Liver (tissue), 9 donors: ENCODE results near the gene TUBB4A. TPM values are rescaled to one million over a fixed set of nuclear protein-coding genes. Genes with fewer than 3 reads are reported as not detected.

Experiments
- DNase-seq: peaks from one replicate; pipeline ENCODE4 v3.0.0-alpha.2; 2017; ENCODE audit warnings: low spot score
- H3K27ac ChIP-seq, 2 donors: one replicate each; pipeline ENCODE4 v1.7.0; 2013; ENCODE audit warnings: inconsistent platforms in 2 of 2, low read length in 2 of 2, control low read depth in 1 of 2, low read depth in 1 of 2, mild to moderate bottlenecking in 1 of 2
- H3K27me3 ChIP-seq, 4 donors: one replicate each; pipeline versions ENCODE4 v1.6.1 to v1.7.0; 2013; ENCODE audit warnings: low read length in 3 of 4, inconsistent platforms in 1 of 4, mild to moderate bottlenecking in 1 of 4, moderate library complexity in 1 of 4; ENCODE audit not compliant: control insufficient read depth in 4 of 4, insufficient read depth in 4 of 4
- H3K36me3 ChIP-seq, 4 donors: one replicate each; pipeline versions ENCODE4 v1.6.1 to v1.7.0; 2013; ENCODE audit warnings: low read length in 3 of 4, mild to moderate bottlenecking in 3 of 4, low read depth in 1 of 4, moderate library complexity in 1 of 4; ENCODE audit not compliant: control insufficient read depth in 4 of 4, insufficient read depth in 3 of 4
- H3K4me1 ChIP-seq, 4 donors: one replicate each; pipeline versions ENCODE4 v1.6.1 to v1.7.0; 2013; ENCODE audit warnings: low read length in 3 of 4, mild to moderate bottlenecking in 3 of 4, moderate library complexity in 1 of 4; ENCODE audit not compliant: control insufficient read depth in 4 of 4, insufficient read depth in 4 of 4
- H3K4me3 ChIP-seq, 3 donors: one replicate each; pipeline versions ENCODE4 v1.6.1 to v1.7.0; 2013; ENCODE audit warnings: low read length in 3 of 3, control low read depth in 1 of 3, low read depth in 1 of 3, mild to moderate bottlenecking in 1 of 3
- H3K9ac ChIP-seq, 2 donors: one replicate each; pipeline ENCODE4 v1.7.0; 2013; ENCODE audit warnings: low read length in 2 of 2, mild to moderate bottlenecking in 2 of 2, moderate library complexity in 2 of 2, control low read depth in 1 of 2, low read depth in 1 of 2
- H3K9me3 ChIP-seq, 4 donors: one replicate each; pipeline versions ENCODE4 v1.6.1 to v1.7.0; 2013; ENCODE audit warnings: low read length in 3 of 4; ENCODE audit not compliant: control insufficient read depth in 4 of 4
- ATF3 ChIP-seq: IDR thresholded peaks from 2 replicates; pipeline ENCODE4 v1.6.1; 2016; ENCODE audit warnings: antibody characterized with exemption
- EGR1 ChIP-seq, 2 donors: IDR thresholded peaks; 2 replicates each; pipeline ENCODE4 v1.6.1; 2016 to 2018; ENCODE audit warnings: antibody characterized with exemption in 2 of 2, low read depth in 2 of 2
- FOXA1 ChIP-seq: IDR thresholded peaks from 2 replicates; pipeline ENCODE4 v1.6.1; 2016; ENCODE audit warnings: antibody characterized with exemption
- FOXA2 ChIP-seq: IDR thresholded peaks from 2 replicates; pipeline ENCODE4 v1.6.1; 2016; ENCODE audit warnings: antibody characterized with exemption
- HNF4G ChIP-seq: IDR thresholded peaks from 2 replicates; pipeline ENCODE4 v1.6.1; 2016; ENCODE audit warnings: antibody characterized with exemption
- JUND ChIP-seq, 2 donors: IDR thresholded peaks; 2 replicates each; pipeline ENCODE4 v1.6.1; 2016; ENCODE audit warnings: antibody characterized with exemption in 2 of 2
- NR2F2 ChIP-seq: IDR thresholded peaks from 2 replicates; pipeline ENCODE4 v1.6.1; 2016; ENCODE audit warnings: antibody characterized with exemption
- RAD21 ChIP-seq, 2 donors: IDR thresholded peaks; 2 replicates each; pipeline ENCODE4 v1.6.1; 2016; ENCODE audit warnings: antibody characterized with exemption in 2 of 2, mild to moderate bottlenecking in 2 of 2
- TAF1 ChIP-seq: conservative IDR thresholded peaks from 2 replicates; pipeline ENCODE4 v1.6.1; 2016; ENCODE audit warnings: antibody characterized with exemption, mild to moderate bottlenecking
- YY1 ChIP-seq: IDR thresholded peaks from 2 replicates; pipeline ENCODE4 v1.6.1; 2016; ENCODE audit warnings: antibody characterized with exemption, mild to moderate bottlenecking
- WGBS: extraction: QIAGEN DNeasy Blood & Tissue Kit; methylation state at CpG from one replicate; pipeline ENCODE4 v1.1.7; 2013; 5-methylcytosine and 5-hydroxymethylcytosine counted together
- polyA plus RNA-seq, 2 donors: library from polyadenylated mRNA; stranded (reverse) in 1 of 2; unstranded in 1 of 2; fragments of 200-250 nt in 1 of 2; fragments of >200 nt in 1 of 2; fragmentation: Nextera tagmentation in 1 of 2; extraction: Ambion mirVana in 1 of 2; gene quantifications; one replicate each; pipeline versions ENCODE4 v1.2.1 to v1.2.3, GENCODE V29; 2013 to 2015
- total RNA-seq, 2 donors: library from RNA; depleted of rRNA; stranded (reverse); fragments of >200 nt; gene quantifications; one replicate each; pipeline ENCODE4 v1.2.3, GENCODE V29; 2014
- TF ChIP-seq, protein P1 (sequence below): fragments of 150-350 bp; IDR thresholded peaks from 2 replicates; pipeline ENCODE4 v1.5.1; 2017; ENCODE audit warnings: improper control_type of control experiment, low read depth, low read length; ENCODE audit not compliant: missing input control
- donor health status: healthy.
- donor health status: healthy.
- donor health status: healthy.
- donor health status: healthy.
- donor health status: healthy.

TUBB4A gene
- total and polyA plus RNA-seq, 4 donors, result 0.25 to 1.9 (median 0.96) TPM

DNA sequence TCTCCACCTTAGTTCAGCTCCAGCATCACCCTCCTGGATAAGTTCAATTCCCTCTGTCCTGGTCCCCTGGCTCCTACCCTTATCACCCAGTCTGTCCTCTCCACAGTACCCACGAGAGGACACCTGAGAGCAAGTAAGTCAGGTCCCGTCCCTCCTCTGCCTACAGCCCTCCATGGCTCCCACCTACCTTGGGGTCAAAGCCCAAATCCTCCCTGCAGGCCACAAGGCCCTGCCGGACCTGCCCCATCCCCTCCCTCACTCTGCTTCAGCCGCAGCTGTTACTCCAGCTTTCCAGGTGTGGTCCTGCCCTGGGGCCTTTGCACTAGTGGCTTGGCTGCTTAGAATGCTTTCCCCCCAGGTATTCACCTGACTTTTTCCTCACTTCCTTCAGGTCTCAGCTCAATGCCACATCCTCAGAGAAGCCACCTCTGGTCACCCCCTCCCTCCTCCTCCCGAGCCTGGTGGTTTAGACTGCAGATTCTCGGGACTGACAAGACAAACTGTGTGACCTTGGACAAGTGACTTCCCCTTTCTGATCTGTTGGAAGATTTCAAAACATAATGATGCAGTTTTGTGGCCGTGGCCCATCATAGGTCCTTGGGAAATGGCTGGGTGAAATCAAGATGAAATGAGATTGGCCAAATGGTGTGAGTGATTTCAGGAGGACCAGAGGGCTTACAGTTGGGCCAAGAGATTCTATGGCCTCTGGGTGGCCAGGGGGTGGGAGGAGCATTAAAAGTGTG, 3.6 kb downstream of the TUBB4A start:
- DNase-seq, result no peak
- Histone ChIP-seq H3K27me3 (peaks cover 0 to 3% (median 0%) of the 10 kb centered on the region in 4 donors), H3K4me1 (peaks cover 0 to 8% (median 4%) of the 10 kb centered on the region in 4 donors), H3K9ac (no peak overlapping the region), H3K36me3 (no peaks in the 10 kb centered on the region), H3K4me3 (no peak overlapping the region), H3K9me3 (no peaks in the 10 kb centered on the region), H3K27ac (no peak overlapping the region)
- TF ChIP-seq, protein P1, sequence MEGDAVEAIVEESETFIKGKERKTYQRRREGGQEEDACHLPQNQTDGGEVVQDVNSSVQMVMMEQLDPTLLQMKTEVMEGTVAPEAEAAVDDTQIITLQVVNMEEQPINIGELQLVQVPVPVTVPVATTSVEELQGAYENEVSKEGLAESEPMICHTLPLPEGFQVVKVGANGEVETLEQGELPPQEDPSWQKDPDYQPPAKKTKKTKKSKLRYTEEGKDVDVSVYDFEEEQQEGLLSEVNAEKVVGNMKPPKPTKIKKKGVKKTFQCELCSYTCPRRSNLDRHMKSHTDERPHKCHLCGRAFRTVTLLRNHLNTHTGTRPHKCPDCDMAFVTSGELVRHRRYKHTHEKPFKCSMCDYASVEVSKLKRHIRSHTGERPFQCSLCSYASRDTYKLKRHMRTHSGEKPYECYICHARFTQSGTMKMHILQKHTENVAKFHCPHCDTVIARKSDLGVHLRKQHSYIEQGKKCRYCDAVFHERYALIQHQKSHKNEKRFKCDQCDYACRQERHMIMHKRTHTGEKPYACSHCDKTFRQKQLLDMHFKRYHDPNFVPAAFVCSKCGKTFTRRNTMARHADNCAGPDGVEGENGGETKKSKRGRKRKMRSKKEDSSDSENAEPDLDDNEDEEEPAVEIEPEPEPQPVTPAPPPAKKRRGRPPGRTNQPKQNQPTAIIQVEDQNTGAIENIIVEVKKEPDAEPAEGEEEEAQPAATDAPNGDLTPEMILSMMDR, result no peak
- TF ChIP-seq FOXA2 (no peak), NR2F2 (no peak), HNF4G (no peak), RAD21 (IDR thresholded peaks at IDR 0.05) (no peak), ATF3 (no peak), JUND (IDR thresholded peaks at IDR 0.05) (no peak), TAF1 (no peak), FOXA1 (no peak), EGR1 (IDR thresholded peaks at IDR 0.05; ENCODE audit: low read depth in 2 of 2) (no peak)
- 77% methylated on average over 7 of the region's 7 CpGs for WGBS

DNA sequence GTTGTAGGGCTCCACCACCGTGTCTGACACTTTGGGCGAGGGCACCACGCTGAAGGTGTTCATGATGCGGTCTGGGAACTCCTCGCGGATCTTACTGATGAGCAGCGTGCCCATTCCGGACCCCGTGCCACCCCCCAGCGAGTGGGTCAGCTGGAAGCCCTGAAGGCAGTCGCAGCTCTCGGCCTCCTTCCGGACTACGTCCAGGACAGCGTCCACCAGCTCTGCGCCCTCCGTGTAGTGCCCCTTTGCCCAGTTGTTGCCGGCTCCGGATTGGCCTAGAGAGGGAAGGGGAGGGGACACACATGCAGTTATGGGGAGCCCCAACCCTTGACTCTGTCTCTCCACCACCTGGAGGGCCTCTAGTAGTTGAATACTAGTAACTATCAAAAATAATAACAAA, 6.2 kb downstream of the TUBB4A start:
- DNase-seq, result no peak
- Histone ChIP-seq H3K4me1 (no peaks in the 10 kb centered on the region), H3K9ac (no peak overlapping the region), H3K27me3 (no peaks in the 10 kb centered on the region), H3K27ac (no peak overlapping the region), H3K9me3 (peaks cover 0 to 11% (median 6%) of the 10 kb centered on the region in 4 donors), H3K4me3 (no peak overlapping the region), H3K36me3 (no peaks in the 10 kb centered on the region)
- TF ChIP-seq, protein P1, result no peak
- TF ChIP-seq FOXA1, result no peak
- no peak for TF ChIP-seq TAF1
- TF ChIP-seq YY1, result no peak
- no peak for TF ChIP-seq JUND (IDR thresholded peaks at IDR 0.05)
- 97% methylated on average over 19 of the region's 19 CpGs for WGBS

DNA sequence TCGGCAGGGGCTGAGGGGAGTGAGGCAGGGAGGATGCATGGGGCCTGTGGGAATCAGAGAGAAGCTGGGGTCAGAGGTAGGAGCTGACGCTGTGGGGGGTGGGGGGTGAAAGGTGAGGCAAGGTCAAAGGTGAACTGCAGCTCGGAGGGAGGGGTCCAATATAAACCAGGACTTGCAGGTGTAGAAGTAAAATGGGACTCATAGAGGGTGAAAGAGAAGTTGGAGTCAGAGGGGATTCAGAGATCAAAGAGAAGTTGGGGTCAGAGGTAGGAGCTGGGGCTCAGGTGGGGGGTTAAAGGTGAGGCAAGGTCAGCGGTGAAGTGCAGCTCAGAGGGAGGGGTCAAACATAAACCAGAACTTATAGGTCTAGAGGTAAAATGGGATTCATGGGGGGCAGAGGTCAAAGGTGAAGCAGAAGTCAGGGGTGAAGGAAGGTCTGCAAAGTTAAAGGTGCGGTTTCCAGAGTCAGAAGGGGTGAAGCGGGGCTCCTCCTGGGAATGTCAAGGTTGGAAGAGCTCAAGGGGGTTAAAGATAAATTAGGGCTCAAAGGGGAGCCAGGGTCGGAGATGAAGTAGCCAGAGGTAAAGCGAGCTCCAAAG, 7.6 kb downstream of the TUBB4A start:
- Histone ChIP-seq H3K9me3 (peaks cover 0 to 11% (median 6%) of the 10 kb centered on the region in 4 donors), H3K27ac (no peak overlapping the region), H3K9ac (no peak overlapping the region), H3K4me3 (no peak overlapping the region), H3K36me3 (no peaks in the 10 kb centered on the region), H3K27me3 (no peaks in the 10 kb centered on the region), H3K4me1 (no peaks in the 10 kb centered on the region)
- DNase-seq, result no peak
- TF ChIP-seq NR2F2 (peak; percentile 37), YY1 (no peak)
- 78% methylated on average over 8 of the region's 8 CpGs for WGBS
